Choroid plexus epithelial cell (primary cell): ENCODE data around the gene PEAK3.
A peak's percentile ranks its signal among the peaks of the same experiment; 100 is the strongest.
"Not testable (repeated sequence)": the region's sequence is repeated elsewhere in the genome, so short reads cannot be mapped to it uniquely, and the experiment has no call there.

Experiments
- DNase-seq: peaks from one replicate; pipeline ENCODE4 v3.0.0-alpha.2; 2010; ENCODE audit warnings: low read depth
- H3K4me3 ChIP-seq: 2 replicates; pipeline ENCODE4 v1.5.1; 2011; ENCODE audit warnings: low read depth, mild to moderate bottlenecking, control low read depth, low read length, moderate library complexity
- CTCF ChIP-seq: conservative IDR thresholded peaks from 2 replicates; pipeline ENCODE4 v1.5.1; 2011; ENCODE audit warnings: low read depth, mild to moderate bottlenecking, control low read depth, inconsistent platforms, low read length, moderate library complexity

Gene PEAK3

GRCh38 chr19:2288818-2289713 lies 7.1 kb upstream of the PEAK3 start:
- H3K4me3 ChIP-seq = no peak overlapping the region
- TF ChIP-seq CTCF = no peak
- DNase-seq = no peak

GRCh38 chr19:2288338-2288817 lies 6.4 kb upstream of the PEAK3 start:
- no peak for TF ChIP-seq CTCF
- no peak for DNase-seq
- H3K4me3 ChIP-seq = no peak overlapping the region

- no peak for TF ChIP-seq CTCF
- H3K4me3 ChIP-seq = no peak overlapping the region
- no peak for DNase-seq
Observed at GRCh38 chr19:2287585-2288337, 5.8 kb upstream of the PEAK3 start.

GRCh38 chr19:2286402-2287140 lies 4.6 kb upstream of the PEAK3 start:
- no peak for DNase-seq
- H3K4me3 ChIP-seq = no peak overlapping the region
- no peak for TF ChIP-seq CTCF

GRCh38 chr19:2283835-2284507 lies 2.0 kb upstream of the PEAK3 start:
- DNase-seq = no peak
- H3K4me3 ChIP-seq = no peak overlapping the region
- no peak for TF ChIP-seq CTCF

GRCh38 chr19:2282862-2283237 lies 875 bp upstream of the PEAK3 start:
- no peak overlapping the region for H3K4me3 ChIP-seq
- TF ChIP-seq CTCF = no peak
- DNase-seq = no peak

- DNase-seq = not testable (repeated sequence)
- peak overlapping the region; percentile 41 for H3K4me3 ChIP-seq
Observed at GRCh38 chr19:2281265-2282061, 512 bp downstream of the PEAK3 start.
